ENCODE measurements around the gene MRPL4.

MRPL4 gene

DNA sequence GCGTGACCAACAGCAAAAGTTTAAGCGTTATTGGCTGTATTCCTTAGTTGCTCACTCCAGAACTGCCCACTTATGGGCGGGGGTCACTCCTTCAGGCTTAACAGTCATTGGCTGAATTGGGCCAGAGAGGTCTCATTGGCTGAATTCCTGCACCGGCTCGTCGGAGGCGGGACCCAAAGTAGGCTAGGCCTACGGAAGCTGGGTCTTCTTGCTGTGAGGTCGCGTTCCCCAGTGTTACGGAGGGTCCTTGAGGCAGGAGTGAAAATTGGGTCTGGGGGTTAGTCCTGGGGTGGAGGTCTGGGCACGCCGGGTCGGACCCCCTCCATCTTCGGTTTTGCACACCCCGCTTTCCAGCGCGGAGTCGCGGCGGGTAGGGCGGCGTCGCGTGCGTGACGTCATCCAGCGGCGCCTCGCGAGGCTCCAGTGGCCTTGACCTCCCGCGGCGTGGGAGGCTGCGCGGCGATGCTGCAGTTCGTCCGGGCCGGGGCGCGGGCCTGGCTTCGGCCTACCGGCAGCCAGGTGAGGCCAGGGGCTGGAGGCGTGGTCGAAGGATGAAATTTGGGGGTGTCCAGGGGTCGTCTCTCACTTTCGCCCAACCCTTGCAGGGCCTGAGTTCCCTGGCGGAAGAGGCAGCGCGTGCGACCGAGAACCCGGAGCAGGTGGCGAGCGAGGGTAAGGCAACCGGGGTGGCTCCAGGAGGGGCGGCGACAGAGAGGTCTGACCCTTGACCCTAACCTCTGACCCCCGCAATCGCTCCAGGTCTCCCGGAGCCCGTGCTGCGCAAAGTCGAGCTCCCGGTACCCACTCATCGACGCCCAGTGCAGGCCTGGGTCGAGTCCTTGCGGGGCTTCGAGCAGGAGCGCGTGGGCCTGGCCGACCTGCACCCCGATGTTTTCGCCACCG is at the start of gene MRPL4:
Gene MRPL4 (plus strand): TSS at position 423 of the 903 bp plus-strand sequence. CDS start 40 bp downstream, at position 463.
- DNase-seq: peak; percentile 99

DNA sequence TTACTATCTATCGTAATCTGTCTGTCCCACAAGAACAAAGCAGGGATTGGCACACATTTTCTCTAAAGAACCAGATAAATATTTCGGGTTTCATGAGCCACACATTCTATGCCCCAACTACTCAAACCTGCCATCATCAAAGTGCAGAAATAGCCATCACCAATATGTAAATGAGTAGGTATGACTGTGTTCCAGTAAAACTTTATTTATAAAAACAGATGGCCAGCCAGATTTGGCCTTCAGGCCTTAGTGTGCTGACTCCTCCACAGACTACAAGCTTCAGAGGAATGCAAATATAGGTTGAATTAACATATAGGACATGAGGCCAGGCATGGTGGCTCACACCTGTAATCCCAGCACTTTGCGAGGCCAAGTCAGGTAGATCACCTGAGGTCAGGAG is 48.3 kb upstream of the MRPL4 start:
- no peak for DNase-seq

DNA sequence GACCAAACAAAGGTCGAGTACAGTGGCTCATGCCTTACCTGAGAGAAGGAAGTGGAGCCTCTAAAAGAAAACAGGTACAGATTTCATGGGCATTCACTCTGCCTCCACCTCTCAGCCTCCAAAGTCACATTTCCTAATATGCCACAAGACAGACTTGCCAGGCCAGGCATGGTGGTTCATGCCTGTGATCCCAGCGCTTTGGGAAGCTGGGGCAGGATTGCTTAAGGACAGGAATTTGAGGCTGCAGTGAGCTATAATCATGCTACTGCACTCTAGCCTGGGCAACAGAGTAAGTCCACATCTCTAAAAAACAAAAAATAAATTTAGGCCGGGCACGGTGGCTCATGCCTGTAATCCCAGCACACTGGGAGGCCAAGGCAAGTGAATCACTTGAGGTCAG is 46.4 kb upstream of the MRPL4 start:
- no peak for DNase-seq

DNA sequence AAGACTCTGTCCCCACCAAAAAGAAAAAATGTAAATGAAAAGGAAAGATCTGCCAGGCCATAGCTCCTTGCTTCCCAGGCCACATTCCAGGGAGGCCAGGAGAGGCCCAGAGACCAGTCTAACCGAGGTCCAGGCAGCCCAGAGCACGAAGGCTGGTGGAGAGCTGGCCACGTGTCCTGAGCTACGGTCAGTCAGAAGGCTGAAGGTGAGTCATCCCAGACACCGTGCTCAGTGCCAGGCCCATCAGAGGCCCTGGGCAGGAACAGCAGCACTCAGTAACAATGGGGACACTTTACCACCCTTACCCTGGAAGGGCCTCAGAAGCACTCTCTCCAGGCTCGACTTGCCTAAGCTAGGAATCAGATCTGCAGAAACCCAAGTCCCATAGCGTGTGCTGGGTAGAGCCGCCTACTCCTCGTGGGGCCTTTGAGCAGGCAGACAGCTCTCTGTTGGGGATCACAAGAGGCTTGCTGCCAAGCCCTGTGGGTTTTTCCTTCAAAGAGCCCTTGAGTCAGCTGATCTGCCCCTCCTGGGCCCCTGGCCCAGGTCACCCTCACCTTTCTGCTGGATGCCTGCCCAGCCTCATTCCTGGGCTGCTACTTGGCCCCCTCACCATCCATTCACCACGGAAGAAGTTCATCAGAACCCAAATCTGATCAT is 45.7 kb upstream of the MRPL4 start:
- no peak for DNase-seq

DNA sequence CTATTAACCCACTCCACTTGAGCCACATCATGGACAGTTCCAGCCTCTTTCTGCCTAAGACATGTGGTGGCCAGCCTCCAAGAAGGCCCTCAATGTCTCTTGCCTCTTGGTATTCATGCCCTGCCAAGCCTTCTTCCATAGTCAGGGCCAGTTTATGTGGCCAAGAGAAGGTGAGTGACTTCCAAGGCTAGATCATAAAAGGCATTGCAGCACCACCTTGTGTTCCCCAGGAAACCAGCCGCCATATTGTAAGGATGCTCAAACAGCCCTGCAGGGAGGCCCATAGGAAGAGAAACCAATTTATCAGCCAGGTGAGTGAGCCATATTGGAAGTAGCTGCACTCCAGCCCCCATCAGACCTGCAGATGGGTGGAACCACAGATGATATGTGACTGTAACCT is 45.0 kb upstream of the MRPL4 start:
- no peak for DNase-seq

DNA sequence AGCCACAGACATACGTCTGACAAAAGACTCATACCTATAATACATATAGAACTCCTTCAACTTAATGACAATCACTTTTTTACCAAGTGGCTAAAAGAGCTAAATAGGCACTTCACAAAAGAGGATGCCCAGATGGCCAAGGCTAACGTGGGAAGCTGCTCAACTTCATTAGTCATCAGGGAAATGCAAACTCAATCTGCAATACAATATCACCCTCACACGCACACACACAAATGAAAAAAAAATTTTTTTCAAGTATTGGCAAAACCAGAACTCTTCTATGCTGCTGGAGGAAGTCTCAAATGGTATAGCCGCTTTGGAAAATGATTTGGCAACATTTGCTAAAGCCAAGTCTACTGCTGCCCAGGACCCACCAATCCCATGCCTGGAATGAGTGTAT is 42.7 kb upstream of the MRPL4 start:
- DNase-seq: no peak

DNA sequence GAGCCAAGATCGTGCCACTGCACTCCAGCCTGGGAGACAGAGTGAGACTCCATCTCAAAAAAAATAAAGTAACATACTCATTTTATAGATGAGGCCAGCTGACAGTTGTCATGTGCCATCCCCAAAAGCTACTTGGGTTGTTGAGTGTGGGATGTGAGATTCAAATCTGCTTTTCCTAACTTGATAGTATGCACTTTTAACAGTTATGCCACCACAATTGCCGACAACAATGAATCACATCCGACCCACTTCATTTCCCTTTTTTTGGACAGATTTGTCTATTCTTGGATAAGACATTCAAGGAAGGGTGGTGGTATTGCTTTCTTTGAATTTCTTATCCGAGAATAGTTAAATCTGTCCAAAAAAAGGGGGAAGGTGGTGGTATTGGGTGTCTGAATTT is 41.0 kb upstream of the MRPL4 start:
- no peak for DNase-seq

DNA sequence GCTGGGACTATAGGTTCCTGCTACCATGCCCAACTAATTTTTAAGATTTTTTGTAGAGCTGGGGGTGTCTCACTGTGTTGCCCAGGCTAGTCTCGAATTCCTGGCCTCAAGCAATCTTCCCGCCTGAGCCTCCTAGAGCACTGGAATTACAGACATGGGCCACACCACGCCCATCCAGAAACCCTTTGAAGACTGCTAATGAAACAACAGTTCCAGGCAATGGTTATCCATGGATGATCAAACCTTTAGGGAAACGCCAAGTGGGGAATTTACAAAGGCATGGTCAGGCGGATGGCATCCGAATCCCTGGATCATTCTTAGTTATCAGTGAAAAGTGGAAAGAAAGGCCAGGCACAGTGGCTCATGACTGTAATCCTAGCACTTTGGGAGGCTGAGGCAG is 40.3 kb upstream of the MRPL4 start:
- DNase-seq: no peak

DNA sequence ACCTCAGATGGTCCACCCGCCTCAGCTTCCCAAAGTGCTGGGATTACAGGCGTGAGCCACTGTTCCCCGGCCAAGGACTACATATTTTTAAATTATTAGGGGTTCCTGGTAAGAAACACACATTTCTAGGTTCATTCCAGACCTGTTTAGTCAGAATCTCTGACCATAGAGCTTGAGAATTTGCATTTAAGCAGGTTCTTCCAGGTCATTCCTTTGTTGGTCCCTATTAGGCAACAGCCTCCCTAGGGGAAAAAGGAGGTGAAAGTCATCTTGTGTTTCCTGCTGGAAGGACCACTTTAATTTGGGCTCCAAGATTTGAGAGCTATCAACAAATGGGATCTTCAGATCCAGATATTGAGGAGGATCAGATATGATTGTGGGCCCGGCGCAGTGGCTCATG is 37.2 kb upstream of the MRPL4 start:
- no peak for DNase-seq

DNA sequence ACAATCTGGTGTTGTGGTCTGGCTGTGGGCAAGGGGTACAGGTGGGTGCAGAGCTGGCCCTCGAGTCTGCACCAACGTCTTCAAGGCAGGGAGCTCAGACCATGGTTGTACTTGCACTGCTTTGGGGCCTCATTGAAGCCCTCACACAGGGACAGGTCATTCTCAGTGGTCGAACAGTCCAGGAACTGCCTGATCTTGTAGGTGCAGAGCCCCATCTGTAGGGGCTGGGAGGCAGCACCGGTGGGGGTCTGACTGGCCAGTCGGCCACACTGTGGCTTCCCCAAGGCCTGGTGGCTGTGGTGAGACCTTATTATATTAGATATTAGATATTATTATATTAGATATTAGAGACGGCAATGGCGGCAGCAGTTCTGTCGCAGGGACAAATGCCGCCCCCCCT is 34.9 kb upstream of the MRPL4 start:
- no peak for DNase-seq

DNA sequence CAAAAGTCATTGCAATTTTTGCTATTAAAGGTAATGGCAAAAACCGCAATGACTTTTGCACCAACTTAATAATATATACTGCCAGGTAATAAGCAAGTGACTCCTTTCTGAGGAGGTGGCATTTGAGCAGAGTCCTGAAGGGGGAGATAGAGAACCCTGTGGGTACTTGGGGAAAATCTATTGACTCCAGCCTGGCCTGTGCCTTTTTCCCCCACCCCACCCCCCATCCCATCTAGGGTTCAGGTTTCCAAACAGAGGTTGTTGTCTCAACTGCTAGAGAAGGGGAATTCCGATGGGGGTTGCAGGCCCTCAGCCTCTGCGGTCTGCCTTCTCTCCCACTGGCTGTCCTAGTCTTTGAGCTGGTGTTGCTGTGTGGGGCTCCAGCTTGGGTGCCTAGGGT is 32.3 kb upstream of the MRPL4 start:
- peak; percentile 11 for DNase-seq

DNA sequence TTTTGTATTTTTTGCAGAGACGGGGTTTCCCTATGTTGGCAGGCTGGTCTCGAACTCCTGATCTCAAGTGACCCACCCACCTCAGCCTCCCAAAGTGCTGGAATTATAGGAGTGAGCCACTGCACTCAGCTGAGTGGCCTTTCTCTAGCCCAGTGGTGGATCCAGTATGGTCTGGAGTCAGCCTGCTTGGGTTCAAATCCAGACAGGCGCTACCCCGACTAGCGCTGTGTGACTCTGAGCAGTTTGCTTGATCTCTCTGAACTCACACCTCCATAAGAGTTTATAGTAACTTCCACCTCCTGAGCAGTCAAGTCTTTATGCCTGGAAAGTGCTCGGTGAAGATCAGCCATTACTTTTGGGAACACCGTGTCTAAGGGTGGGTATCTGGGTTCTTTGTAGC is 31.3 kb upstream of the MRPL4 start:
- DNase-seq: no peak

DNA sequence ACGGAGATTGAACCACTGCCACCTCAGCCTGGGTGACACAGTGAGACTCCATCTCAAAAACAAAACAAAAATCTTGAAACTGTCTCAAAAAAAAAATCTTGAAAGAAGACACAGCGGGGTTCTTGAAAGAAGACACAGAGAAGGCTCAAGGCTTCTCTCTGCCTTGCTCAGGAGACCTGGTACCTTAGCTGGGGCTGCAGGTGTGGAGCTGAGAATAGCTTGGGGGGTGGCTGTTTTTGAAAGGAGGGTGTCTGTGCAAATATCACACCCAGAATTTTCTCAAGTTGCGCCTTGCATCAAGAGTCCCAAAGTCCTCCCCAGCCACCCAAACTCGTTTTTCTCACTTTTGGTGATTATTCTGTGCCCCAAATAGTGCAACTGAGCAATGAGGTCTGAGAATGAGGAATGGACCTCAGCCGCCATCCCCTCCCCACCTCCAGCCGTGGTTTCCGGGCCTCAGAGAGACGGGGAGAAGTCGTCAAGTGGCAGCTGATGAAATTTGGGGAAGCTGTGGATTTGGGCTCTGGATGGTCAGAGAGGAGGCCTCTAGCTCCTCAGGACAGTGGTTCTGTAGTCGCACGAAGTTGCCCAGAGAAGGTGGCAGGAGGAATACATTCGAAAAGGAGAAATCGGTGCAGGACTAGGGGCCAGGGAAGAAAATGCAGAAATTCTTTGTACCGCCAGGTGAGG is 29.7 kb upstream of the MRPL4 start:
- no peak for DNase-seq

DNA sequence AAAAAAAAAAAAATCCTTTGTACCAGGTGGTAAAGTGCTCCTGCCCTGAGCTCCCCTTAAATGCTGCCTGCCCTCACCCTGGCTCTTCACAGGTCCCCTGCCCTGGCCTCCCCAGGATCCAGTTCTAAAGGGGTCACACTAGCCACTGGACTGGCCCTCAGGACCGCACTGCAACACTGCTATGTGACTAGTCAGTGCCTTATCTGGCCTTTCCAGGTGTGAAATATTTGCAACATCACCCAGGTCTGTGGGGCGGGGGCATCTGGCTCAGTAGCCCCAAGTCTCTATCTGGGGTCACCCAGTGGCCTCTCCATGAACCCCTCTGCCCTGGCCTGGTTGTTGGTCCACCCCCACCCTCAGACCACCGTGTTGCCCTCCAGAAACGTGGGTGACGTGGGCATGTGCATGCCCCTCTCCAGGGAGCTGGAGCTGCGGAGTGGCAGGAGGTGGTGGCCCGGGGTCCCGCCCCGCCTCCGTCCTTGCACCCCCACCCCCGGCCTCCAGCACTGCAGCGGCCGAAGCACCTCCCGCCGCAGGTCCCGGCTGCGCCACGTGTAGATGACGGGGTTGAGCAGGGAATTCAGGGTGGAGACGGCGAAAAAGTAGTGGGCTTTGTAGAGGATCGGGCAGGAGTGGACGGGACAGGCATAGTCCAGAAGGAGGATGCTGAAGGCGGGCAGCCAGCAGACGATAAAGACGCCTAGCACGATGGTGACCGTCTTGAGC is 28.4 kb upstream of the MRPL4 start:
- DNase-seq: no peak

DNA sequence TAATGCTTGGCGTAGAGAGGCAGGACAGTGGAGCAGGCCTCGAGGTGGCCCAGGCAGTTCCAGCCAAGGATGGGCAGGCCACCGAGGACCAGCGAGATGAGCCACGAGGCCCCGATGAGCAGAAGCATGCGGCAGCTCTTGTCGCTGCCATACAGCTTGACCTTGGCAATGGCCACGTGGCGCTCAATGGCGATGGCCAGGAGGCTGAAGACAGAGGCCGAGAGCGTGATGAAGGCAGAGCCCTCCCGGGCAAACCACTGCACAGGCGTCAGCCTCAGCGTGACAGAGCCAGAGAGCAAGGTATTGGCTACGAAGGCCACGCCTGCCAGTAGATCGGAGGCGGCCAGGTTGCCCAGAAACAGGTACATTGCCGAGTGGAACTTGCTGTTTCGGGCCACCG is 27.7 kb upstream of the MRPL4 start:
- no peak for DNase-seq

DNA sequence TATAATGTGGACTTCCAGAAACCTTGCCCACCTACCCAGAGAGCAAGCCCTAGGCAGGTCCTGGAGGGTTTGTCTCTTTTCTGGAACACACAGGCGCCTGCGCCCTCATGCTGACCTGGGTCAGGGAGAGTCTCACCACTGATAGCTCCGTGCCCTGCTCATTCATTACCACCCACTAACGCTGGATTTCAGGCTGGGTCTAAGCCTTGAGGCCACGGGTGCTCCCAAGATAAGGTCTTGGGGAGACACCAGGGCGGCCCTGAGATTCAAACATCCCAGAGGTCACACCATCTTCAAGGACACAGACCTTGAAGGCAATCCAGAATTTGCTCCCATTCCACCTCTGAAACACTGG is 26.0 kb upstream of the MRPL4 start:
- DNase-seq: no peak

DNA sequence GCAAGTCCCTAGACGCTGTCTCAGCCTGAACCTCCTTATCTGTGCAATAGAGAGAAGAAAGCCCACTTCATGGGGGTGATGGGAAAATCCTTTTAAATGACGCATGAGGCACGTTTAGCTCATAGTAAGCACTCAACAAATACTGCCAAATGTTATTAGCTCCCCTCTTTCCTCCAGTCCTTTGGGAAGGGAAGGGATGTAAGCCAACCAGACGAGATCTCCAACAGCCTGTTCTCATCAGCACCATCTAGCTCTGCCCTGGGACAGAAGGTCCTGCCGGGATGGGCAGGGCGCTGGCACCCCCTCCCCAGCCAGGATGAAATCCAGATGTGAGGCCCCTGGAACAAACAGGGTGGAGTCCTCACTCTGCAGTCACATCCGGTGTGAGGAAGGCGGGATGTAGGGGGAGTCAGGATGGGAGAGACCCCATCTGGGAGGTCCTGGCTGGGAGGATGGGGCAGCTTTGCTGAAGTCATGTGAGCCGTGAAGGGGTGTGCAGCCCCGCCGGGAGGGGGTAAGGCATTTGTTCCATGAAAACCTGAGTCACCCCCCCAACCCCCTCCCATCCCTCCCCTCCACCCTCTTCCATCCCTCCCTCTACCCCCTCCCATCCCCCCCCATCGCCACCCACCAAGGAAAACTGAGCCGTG is 25.5 kb upstream of the MRPL4 start:
- no peak for DNase-seq

DNA sequence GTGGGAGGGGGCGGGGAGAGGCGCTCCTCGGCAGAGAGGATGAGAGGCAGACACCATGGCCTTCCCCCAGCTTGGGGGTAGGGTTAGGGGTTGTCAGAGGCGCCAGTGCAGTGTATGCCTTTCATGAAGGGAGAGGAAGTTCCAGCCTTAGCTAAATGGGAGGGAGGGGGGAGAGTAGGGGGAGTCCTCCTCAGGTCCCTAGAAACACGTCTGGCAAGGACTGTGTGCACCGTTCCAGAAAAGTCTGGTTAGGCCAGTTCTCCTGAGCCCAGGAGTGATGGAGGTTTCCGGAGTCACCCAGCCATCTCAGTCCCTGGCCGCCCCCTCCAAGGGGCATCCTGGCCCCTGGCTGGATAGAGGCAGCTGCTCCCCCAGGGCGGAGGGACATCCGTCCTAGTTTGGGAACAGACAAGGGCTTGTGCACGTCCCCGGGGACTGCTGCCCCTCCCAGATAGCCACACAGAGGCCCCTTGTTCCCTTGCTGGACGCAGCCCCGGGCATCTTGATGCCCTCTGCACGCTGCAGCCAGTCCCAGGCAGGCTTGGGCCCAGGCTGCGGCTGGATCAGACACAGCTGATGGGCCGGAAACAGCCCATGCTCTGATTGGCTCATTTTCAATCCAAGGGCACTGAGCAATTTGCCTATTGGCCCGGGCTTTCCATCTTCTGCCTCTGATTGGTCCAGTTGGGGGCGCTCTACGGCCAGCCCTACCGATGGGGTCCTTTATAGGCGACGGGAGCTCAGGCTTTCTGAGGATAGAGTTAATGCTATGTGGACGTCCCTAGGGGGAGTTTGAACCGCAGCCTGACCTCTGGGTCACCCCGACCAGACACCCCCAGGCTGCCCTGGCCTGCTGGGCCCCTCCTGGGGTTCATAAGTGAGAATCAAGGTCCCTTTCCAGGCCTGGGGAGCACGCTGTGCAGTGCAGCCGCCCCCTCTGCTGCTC is 24.7 kb upstream of the MRPL4 start:
- DNase-seq: no peak

DNA sequence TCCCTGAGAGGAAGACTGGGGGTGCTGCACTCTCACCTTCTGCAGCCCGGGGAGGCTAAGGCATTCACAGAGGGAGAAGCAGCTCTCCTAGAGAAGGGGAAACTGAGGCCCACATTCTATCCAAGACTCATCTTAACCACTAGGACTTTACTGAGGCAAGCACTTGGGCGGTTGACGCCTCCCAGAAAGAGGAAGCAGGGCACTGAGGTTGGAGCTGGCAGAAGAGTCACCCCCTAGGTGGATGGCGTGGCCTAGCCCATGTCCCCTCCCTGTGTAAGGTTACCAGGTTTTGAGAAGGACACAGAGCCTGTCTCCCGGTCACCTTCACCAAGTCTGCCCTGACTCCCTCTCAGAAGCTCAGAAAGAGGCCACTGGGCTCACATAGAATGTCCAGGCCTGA is 23.6 kb upstream of the MRPL4 start:
- DNase-seq: no peak

DNA sequence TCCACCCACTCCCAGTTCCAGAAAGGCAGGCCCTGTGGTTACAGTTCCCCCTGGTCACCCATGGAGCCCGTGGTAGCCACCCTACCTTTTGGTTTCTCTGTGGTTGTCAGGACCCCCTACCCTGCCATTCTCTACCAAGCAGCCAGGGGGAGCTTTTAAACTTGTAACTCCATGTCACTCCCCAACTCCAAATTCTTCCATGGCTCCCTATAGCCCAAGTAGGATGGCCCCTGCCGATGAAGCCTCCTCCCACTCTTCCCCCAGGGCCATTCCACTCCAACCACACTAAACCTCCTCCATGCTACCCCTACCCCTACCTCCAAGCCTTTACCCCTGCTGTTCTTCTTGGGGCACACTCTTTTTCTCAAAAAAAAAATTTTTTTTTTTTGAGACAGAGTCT is 23.1 kb upstream of the MRPL4 start:
- peak; percentile 27 for DNase-seq

DNA sequence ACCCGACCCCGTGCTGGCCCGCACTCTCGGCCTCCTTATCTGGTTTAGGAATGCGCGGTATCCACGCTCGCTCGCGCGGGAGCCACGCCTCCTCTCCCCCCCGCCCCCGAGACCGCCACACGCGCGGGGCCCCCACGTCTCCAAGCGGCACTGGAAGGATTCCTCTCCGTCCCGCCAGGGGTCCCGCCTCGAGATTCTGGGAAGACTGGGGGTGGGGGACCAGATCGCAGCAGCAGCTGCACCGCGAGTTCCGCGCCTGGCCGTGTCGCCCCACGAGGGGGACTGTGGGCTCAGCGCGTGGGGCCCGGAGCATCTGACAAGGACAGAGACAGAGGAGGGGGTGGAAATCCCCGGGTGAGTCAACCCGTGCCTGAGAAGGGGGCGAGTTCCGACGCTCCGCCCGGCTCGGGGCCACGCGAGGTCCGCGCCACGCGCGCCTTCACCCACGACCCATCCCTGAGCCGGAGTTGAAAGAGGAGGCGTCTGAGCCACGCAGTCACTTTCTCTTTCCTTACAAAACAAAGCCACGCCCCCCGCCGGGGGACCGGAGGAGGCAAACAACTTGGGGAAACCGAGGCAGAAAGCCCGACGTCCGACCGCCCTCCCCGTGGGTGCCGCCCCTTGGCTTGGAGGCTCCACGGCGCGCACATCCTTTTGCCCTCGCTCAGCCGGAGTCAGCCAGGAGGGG is 21.7 kb upstream of the MRPL4 start:
- DNase-seq: no peak

All from DMS153 (cell line).